ENCODE data around the gene GLYATL1. TPM values are rescaled to one million over a fixed set of nuclear protein-coding genes. Genes with fewer than 3 reads are reported as not detected.

The GLYATL1 gene
- total and polyA plus RNA-seq, 4 donors = 64.9 to 622 (median 247) TPM

GRCh38 chr11:58941838-58942237, 2.5 kb downstream of the GLYATL1 start:
- Histone ChIP-seq H3K9me3 (ENCODE audit: control insufficient read depth in 4 of 4, low read length in 3 of 4) (no peaks in the 10 kb centered on the region), H3K9ac (ENCODE audit: low read depth in 1 of 2, low read length in 2 of 2) (peak overlapping the region in 1 of 2 donors; percentile 31), H3K4me1 (ENCODE audit: control insufficient read depth in 4 of 4, insufficient read depth in 4 of 4, low read length in 3 of 4) (peaks cover 8 to 60% (median 38%) of the 10 kb centered on the region in 4 donors), H3K27ac (ENCODE audit: low read depth in 1 of 2, low read length in 2 of 2) (peak overlapping the region; percentile 47 to 62), H3K4me3 (ENCODE audit: low read depth in 1 of 3, low read length in 3 of 3) (peak overlapping the region; percentile 28 to 60 (median 38)), H3K36me3 (ENCODE audit: control insufficient read depth in 4 of 4, insufficient read depth in 3 of 4, low read depth in 1 of 4, low read length in 3 of 4) (peaks cover 0 to 8% (median 0%) of the 10 kb centered on the region in 4 donors), H3K27me3 (ENCODE audit: control insufficient read depth in 4 of 4, insufficient read depth in 4 of 4, low read length in 3 of 4) (no peaks in the 10 kb centered on the region)
- TF ChIP-seq RXRA (IDR thresholded peaks at IDR 0.05) (peak in 1 of 2 donors; percentile 40), HNF4A (conservative IDR thresholded peaks at IDR 0.05) (peak; percentile 25 to 32), JUND (IDR thresholded peaks at IDR 0.05) (peak; percentile 28 to 39), NR2F2 (IDR thresholded peaks at IDR 0.05) (no peak)
- WGBS = 48% methylated on average over 1 of the region's 1 CpG
- no peak for DNase-seq (ENCODE audit: low spot score)

GRCh38 chr11:58945663-58946062, 6.4 kb downstream of the GLYATL1 start:
- Histone ChIP-seq H3K9ac (ENCODE audit: low read depth in 1 of 2, low read length in 2 of 2) (no peak overlapping the region), H3K4me3 (ENCODE audit: low read depth in 1 of 3, low read length in 3 of 3) (no peak overlapping the region), H3K4me1 (ENCODE audit: control insufficient read depth in 4 of 4, insufficient read depth in 4 of 4, low read length in 3 of 4) (peaks cover 8 to 70% (median 50%) of the 10 kb centered on the region in 4 donors), H3K27ac (ENCODE audit: low read depth in 1 of 2, low read length in 2 of 2) (peak overlapping the region; percentile 63 to 67), H3K27me3 (ENCODE audit: control insufficient read depth in 4 of 4, insufficient read depth in 4 of 4, low read length in 3 of 4) (no peaks in the 10 kb centered on the region), H3K36me3 (ENCODE audit: control insufficient read depth in 4 of 4, insufficient read depth in 3 of 4, low read depth in 1 of 4, low read length in 3 of 4) (peaks cover 0 to 25% (median 10%) of the 10 kb centered on the region in 4 donors), H3K9me3 (ENCODE audit: control insufficient read depth in 4 of 4, low read length in 3 of 4) (no peaks in the 10 kb centered on the region)
- no peak for DNase-seq (ENCODE audit: low spot score)
- TF ChIP-seq JUND (IDR thresholded peaks at IDR 0.05) = peak; percentile 58 to 79
- TF ChIP-seq REST (IDR thresholded peaks at IDR 0.05) = peak; percentile 31
- peak in 1 of 2 donors; percentile 10 for TF ChIP-seq EGR1 (IDR thresholded peaks at IDR 0.05; ENCODE audit: low read depth in 2 of 2)
- TF ChIP-seq NR2F2 (IDR thresholded peaks at IDR 0.05) = no peak
- peak; percentile 31 for TF ChIP-seq FOXA1 (IDR thresholded peaks at IDR 0.05)
- TF ChIP-seq GABPA (IDR thresholded peaks at IDR 0.05 in 1 of 2, conservative IDR thresholded peaks at IDR 0.05 in 1 of 2) = peak in 1 of 2 donors; percentile 9
- peak; percentile 82 to 90 for TF ChIP-seq HNF4A (conservative IDR thresholded peaks at IDR 0.05)
- no peak for TF ChIP-seq ATF3 (IDR thresholded peaks at IDR 0.05)
- TF ChIP-seq HNF4G (IDR thresholded peaks at IDR 0.05) = peak; percentile 45
- TF ChIP-seq ZBTB33 (IDR thresholded peaks at IDR 0.05) = peak; percentile 67
- TF ChIP-seq TAF1 (conservative IDR thresholded peaks at IDR 0.05) = no peak
- TF ChIP-seq YY1 (IDR thresholded peaks at IDR 0.05) = peak; percentile 67
- peak; percentile 17 for TF ChIP-seq MAX (IDR thresholded peaks at IDR 0.05)
- TF ChIP-seq RAD21 (IDR thresholded peaks at IDR 0.05) = peak; percentile 12 to 22
- peak; percentile 81 for TF ChIP-seq FOXA2 (IDR thresholded peaks at IDR 0.05)
- TF ChIP-seq SP1 (IDR thresholded peaks at IDR 0.05) = peak; percentile 61
- TF ChIP-seq CTCF (IDR thresholded peaks at IDR 0.05; ENCODE audit: low read depth, low read length, missing input control) = no peak
- TF ChIP-seq RXRA (IDR thresholded peaks at IDR 0.05) = peak; percentile 93 to 94

Measured in liver (tissue), 9 donors.